PFSK-1 (cell line): ENCODE measurements around the gene CYSTM1.

Experiments used
- FOXP2 ChIP-seq: optimal IDR thresholded peaks from 2 replicates; pipeline ENCODE3; 2011; ENCODE audit warnings: borderline replicate concordance, control low read depth, inconsistent platforms; ENCODE audit not compliant: insufficient read depth; ENCODE audit errors: extremely low read length, extremely low read depth
- POLR2AphosphoS5 ChIP-seq: IDR thresholded peaks from 2 replicates; pipeline ENCODE4 v1.6.1; 2012; ENCODE audit warnings: low read depth, mild to moderate bottlenecking, control low read depth, low read length, moderate library complexity
- REST ChIP-seq, 2 experiments: IDR thresholded peaks; 2 replicates each; pipeline versions ENCODE4 v1.6.1 to v1.8.0; 2011 to 2012; ENCODE audit warnings: low read depth in 2 of 2, low read length in 2 of 2, control low read depth in 1 of 2, inconsistent platforms in 1 of 2, mild to moderate bottlenecking in 1 of 2, moderate library complexity in 1 of 2; ENCODE audit not compliant: insufficient read depth in 1 of 2
- SIN3A ChIP-seq: IDR thresholded peaks from 2 replicates; pipeline ENCODE4 v1.6.1; 2012; ENCODE audit warnings: mild to moderate bottlenecking, low read length, moderate library complexity, borderline replicate concordance; ENCODE audit not compliant: insufficient read depth
- TAF1 ChIP-seq: IDR thresholded peaks from 2 replicates; pipeline ENCODE4 v1.6.1; 2012; ENCODE audit warnings: low read length, control low read depth, borderline replicate concordance; ENCODE audit not compliant: insufficient read depth

Gene CYSTM1

GRCh38 chr5:140213370-140213983 is 38.5 kb downstream of the CYSTM1 start:
- TF ChIP-seq REST (IDR thresholded peaks at IDR 0.05; ENCODE audit: insufficient read depth in 1 of 2, low read depth in 2 of 2, low read length in 2 of 2) (no peak), FOXP2 (no peak), SIN3A (no peak), TAF1 (no peak), POLR2AphosphoS5 (no peak)

DNA sequence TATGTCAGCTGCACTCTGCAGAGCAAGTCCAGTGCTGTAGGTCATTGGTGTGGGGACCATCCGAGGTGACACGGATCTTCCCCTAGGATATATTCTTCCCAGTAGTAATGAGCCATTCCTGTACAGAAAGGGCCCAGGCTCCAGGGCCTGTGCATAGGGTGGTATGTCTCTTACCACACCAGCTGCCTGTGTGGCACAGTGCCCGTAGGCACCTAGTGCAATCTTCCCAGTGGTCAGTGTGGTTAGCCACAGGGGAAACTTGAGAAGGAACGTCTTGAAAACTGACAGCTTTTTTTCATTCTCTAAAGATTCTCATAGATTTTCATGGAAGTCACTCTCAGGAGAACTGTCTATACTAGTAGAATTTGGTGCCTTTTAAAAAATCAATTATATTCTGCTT is 39.8 kb downstream of the CYSTM1 start:
- TF ChIP-seq POLR2AphosphoS5 (no peak), SIN3A (no peak), TAF1 (no peak), FOXP2 (no peak), REST (IDR thresholded peaks at IDR 0.05; ENCODE audit: insufficient read depth in 1 of 2, low read depth in 2 of 2, low read length in 2 of 2) (no peak)

GRCh38 chr5:140215276-140215675 is 40.3 kb downstream of the CYSTM1 start:
- TF ChIP-seq REST (IDR thresholded peaks at IDR 0.05; ENCODE audit: insufficient read depth in 1 of 2, low read depth in 2 of 2, low read length in 2 of 2) (no peak), SIN3A (no peak), POLR2AphosphoS5 (no peak)

DNA sequence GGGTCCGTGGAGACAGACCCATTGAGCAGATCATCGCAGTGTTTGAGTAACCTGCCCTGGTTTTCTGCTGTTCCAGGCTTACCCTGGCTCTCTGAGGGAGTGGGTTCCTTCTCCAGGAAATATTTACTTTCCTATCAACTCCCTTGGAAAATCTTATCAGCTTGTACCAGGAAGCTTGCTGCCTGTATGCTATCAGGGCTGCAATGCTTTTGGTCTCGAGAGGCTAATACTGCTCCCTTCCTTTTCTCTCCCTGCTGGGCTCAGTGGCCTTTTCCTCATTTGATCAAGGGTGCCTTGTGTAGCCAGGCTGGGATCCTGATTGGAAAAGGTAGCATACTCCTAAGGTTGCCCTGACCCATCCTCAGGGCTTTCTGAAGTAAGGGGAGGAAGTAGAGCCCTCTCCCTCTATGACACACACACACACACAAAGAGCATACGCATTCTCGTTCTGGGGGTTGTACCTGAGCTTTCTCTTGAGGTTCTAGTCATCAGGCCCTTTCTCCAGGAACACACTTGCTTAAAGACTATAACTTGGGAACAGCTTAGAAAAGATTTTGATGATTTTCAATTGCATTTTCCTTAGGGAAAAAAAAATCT is 41.6 kb downstream of the CYSTM1 start:
- TF ChIP-seq TAF1: no peak
- no peak for TF ChIP-seq REST (IDR thresholded peaks at IDR 0.05; ENCODE audit: insufficient read depth in 1 of 2, low read depth in 2 of 2, low read length in 2 of 2)
- TF ChIP-seq POLR2AphosphoS5: no peak
- TF ChIP-seq FOXP2: no peak
- no peak for TF ChIP-seq SIN3A
